OCI-LY7 (cell line): ENCODE measurements around the gene ORAI1.

Experiments
- EZH2phosphoT487 ChIP-seq: fragments of 200-600 bp; sonication (generic); IDR thresholded peaks from 2 replicates; pipeline ENCODE4 v1.6.1; 2018; ENCODE audit warnings: low read depth, borderline replicate concordance, mild to moderate bottlenecking, mixed run types, antibody characterized with exemption, low read length, moderate library complexity, mixed read lengths
- TF ChIP-seq, protein P1 (sequence below): fragments of 200-600 bp; sonication (generic); conservative IDR thresholded peaks from 2 replicates; pipeline ENCODE4 v1.5.1; 2014; ENCODE audit warnings: mild to moderate bottlenecking, antibody characterized with exemption, low read length, moderate library complexity, mixed read lengths

DNA sequence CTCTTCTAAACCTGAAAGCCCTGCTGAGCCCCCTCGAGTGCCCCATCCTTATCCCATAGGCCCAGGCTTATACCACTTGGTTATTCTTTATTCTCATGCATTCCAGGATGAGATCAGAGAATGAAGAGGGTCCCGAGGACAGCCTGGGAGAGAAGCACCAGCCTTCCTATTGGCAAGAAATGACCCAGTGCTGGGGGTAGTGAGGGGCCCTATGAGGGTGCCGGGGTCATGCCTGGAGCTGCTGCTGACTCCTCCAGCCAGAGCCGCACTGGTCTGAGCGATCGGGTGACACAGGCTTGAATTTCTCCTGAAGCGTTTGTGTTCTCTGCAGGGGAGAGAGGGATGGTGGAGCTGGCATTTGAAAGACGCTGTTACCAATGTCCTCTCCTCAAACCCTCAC, 25.0 kb downstream of the ORAI1 start:
- TF ChIP-seq, protein P1, sequence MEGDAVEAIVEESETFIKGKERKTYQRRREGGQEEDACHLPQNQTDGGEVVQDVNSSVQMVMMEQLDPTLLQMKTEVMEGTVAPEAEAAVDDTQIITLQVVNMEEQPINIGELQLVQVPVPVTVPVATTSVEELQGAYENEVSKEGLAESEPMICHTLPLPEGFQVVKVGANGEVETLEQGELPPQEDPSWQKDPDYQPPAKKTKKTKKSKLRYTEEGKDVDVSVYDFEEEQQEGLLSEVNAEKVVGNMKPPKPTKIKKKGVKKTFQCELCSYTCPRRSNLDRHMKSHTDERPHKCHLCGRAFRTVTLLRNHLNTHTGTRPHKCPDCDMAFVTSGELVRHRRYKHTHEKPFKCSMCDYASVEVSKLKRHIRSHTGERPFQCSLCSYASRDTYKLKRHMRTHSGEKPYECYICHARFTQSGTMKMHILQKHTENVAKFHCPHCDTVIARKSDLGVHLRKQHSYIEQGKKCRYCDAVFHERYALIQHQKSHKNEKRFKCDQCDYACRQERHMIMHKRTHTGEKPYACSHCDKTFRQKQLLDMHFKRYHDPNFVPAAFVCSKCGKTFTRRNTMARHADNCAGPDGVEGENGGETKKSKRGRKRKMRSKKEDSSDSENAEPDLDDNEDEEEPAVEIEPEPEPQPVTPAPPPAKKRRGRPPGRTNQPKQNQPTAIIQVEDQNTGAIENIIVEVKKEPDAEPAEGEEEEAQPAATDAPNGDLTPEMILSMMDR = no peak
- TF ChIP-seq EZH2phosphoT487 = no peak
